Omental fat pad (tissue), 4 donors: ENCODE data around the gene GSC. TPM values are rescaled to one million over a fixed set of nuclear protein-coding genes. Genes with fewer than 3 reads are reported as not detected.
"Not testable (repeated sequence)": the region's sequence is repeated elsewhere in the genome, so short reads cannot be mapped to it uniquely, and the experiment has no call there.

Experiments used
- ATAC-seq: fragments of 150-250 bp; one replicate; pipeline ENCODE4 v1.9.1; 2016; ENCODE audit warnings: mild to moderate bottlenecking, moderate library complexity; ENCODE audit not compliant: low FRiP score
- DNase-seq: peaks from one replicate; pipeline ENCODE4 v3.0.0-alpha.2; 2019; ENCODE audit warnings: low spot score
- CTCF ChIP-seq, 3 donors: fragments of 450-650 bp; IDR thresholded peaks; one replicate each; pipeline ENCODE4 v1.5.1; 2016 to 2017; ENCODE audit warnings: antibody characterized with exemption in 3 of 3, mild to moderate bottlenecking in 3 of 3, moderate library complexity in 2 of 3
- total RNA-seq, 4 donors: library from RNA; depleted of rRNA; stranded (reverse); fragments of >200 nt; gene quantifications; one replicate each; pipeline ENCODE4 v1.1.0, GENCODE V29; 2016

GSC gene
- total RNA-seq, 4 donors from 2014 or later: 0.72 to 7.1 (median 3.1) TPM

- ATAC-seq: no peak
- TF ChIP-seq CTCF (IDR thresholded peaks at IDR 0.05): no peak
- DNase-seq: no peak
These were observed 23.8 kb downstream of the GSC start for GRCh38 chr14:94746131-94746530.

- DNase-seq (no peak), ATAC-seq (no peak)
- no peak for TF ChIP-seq CTCF (IDR thresholded peaks at IDR 0.05)
These were observed 31.2 kb downstream of the GSC start for GRCh38 chr14:94738751-94739150.

- ATAC-seq (no peak), DNase-seq (no peak)
- no peak for TF ChIP-seq CTCF (IDR thresholded peaks at IDR 0.05)
These were observed 31.8 kb downstream of the GSC start for GRCh38 chr14:94738097-94738496.

DNA sequence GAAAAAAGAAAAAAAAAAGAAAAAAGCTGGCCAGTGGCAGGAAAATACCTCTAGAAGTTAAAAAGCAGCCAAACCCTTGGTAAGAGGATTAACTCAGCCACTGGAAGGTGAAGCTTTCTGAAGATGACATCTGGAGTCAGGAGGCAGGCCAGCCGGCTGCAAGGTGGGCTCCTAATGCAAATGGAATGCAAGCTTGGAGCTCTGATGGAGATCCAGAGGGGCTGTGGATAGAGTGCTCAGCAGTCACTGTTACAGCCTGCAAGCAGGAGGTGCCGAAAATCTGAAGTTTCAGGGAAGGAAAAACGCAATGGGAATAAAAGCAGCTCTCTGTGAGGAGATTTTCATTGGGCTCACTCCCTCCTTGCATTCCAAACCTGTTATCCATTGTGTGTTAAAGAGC, 41.0 kb downstream of the GSC start:
- no peak for DNase-seq
- no peak for TF ChIP-seq CTCF (IDR thresholded peaks at IDR 0.05)
- no peak for ATAC-seq

DNA sequence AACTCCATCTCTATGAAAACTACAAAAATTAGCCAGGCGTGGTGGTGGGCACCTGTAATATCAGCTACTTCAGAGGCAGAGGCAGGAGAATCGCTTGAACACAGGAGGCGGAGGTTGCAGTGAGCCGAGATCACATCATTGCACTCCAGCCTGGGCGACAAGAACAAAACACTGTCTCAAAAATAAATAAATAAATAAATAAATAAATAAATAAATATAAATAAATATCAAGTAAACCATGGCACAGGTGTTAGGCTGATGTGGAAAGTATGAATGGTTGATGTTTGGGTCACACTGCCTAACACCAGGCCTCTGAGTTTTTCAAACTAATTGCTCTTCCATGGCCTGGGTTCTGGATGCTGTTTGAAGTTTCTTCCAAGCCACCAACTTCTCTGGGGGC, 41.5 kb downstream of the GSC start:
- ATAC-seq, DNase-seq: not testable (repeated sequence)

- DNase-seq, ATAC-seq: not testable (repeated sequence)
These were observed 43.3 kb downstream of the GSC start for GRCh38 chr14:94726649-94727048.

DNA sequence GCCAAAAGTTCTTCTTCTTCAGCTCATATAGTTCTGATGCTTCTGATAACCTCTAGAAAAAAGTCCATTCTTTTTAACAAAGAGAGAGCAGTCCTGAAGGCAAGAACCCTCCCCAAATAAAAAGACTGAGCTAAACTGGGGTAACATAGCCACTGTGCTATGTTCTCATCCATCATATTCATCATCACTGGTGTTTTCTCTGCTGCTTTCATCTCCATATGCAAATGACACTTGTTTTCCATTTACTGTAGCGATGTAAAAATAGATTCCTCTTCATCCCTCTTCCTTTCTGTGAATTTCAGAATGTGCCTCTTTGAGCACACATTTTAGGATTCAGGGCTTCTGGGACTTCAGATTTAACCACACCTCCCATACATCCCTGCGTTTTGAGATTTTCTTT, 44.9 kb downstream of the GSC start:
- TF ChIP-seq CTCF (IDR thresholded peaks at IDR 0.05): no peak
- ATAC-seq: no peak
- DNase-seq: no peak

GRCh38 chr14:94722397-94722796, 47.5 kb downstream of the GSC start:
- DNase-seq: no peak
- ATAC-seq: no peak
- TF ChIP-seq CTCF (IDR thresholded peaks at IDR 0.05): no peak

Other genes with a start within 250 kb of the GSC start
- gene SERPINA4, start 208.7 kb downstream of the GSC start, total RNA-seq: not detected
- gene SERPINA5, start 188.7 kb downstream of the GSC start, total RNA-seq: 1 to 10 TPM in 1 of 4 donors, under 1 TPM in 3; 0.24 to 4.3 (median 0.48) TPM
- gene SERPINA3, start 157.7 kb downstream of the GSC start, total RNA-seq: 100 to 1,000 TPM; 111 to 209 (median 125) TPM